Lung (tissue), 12 donors: ENCODE results near the gene FGA. TPM values are rescaled to one million over a fixed set of nuclear protein-coding genes. Genes with fewer than 3 reads are reported as not detected.

Experiments used
- ATAC-seq: fragments of 200-7000 bp; cut with Tn5 transposase; one replicate; pipeline ENCODE4 v1.9.1; 2020; ENCODE audit warnings: moderate number of reproducible peaks; ENCODE audit not compliant: insufficient read depth, low FRiP score
- DNase-seq, 3 donors: peaks; one replicate each; pipeline ENCODE4 v3.0.0-alpha.2; 2013 to 2017
- H3K27ac ChIP-seq, 2 donors: one replicate each; pipeline ENCODE4 v1.5.1; 2013; ENCODE audit warnings: mild to moderate bottlenecking in 2 of 2, moderate library complexity in 2 of 2, control low read depth in 1 of 2, inconsistent platforms in 1 of 2, low read depth in 1 of 2, low read length in 1 of 2
- H3K27me3 ChIP-seq, 3 donors: one replicate each; pipeline ENCODE4 v1.5.1; 2013; ENCODE audit warnings: low read length in 2 of 3; ENCODE audit not compliant: control insufficient read depth in 3 of 3, insufficient read depth in 3 of 3
- H3K36me3 ChIP-seq, 4 donors: one replicate each; pipeline ENCODE4 v1.5.1; 2013; ENCODE audit warnings: low read length in 4 of 4, mild to moderate bottlenecking in 1 of 4, moderate library complexity in 1 of 4; ENCODE audit not compliant: control insufficient read depth in 4 of 4, insufficient read depth in 4 of 4
- H3K4me1 ChIP-seq, 5 donors: one replicate each; pipeline ENCODE4 v1.5.1; 2013; ENCODE audit warnings: low read length in 5 of 5, mild to moderate bottlenecking in 2 of 5, moderate library complexity in 1 of 5; ENCODE audit not compliant: control insufficient read depth in 5 of 5, insufficient read depth in 5 of 5
- H3K4me3 ChIP-seq: one replicate; pipeline ENCODE4 v1.5.1; 2013; ENCODE audit warnings: mild to moderate bottlenecking, control low read depth, moderate library complexity
- H3K9ac ChIP-seq, 2 donors: one replicate each; pipeline ENCODE4 v1.5.1; 2013; ENCODE audit warnings: low read length in 2 of 2, control low read depth in 1 of 2; ENCODE audit not compliant: insufficient read depth in 1 of 2
- H3K9me3 ChIP-seq, 4 donors: one replicate each; pipeline ENCODE4 v1.5.1; 2013; ENCODE audit warnings: low read length in 3 of 4, mild to moderate bottlenecking in 1 of 4, moderate library complexity in 1 of 4; ENCODE audit not compliant: control insufficient read depth in 4 of 4, insufficient read depth in 3 of 4
- CTCF ChIP-seq: IDR thresholded peaks from 2 replicates; pipeline ENCODE4 v1.5.1; 2012; ENCODE audit warnings: mild to moderate bottlenecking; ENCODE audit errors: control extremely low read depth, extremely low read depth
- WGBS, 2 donors: extraction: QIAGEN DNeasy Blood & Tissue Kit; methylation state at CpG; one replicate each; pipeline ENCODE4 v1.1.7; 2013; 5-methylcytosine and 5-hydroxymethylcytosine counted together
- polyA plus RNA-seq, 2 donors: library from polyadenylated mRNA; stranded (reverse); fragments of 200-250 nt; gene quantifications; one replicate each; pipeline ENCODE4 v1.2.1, GENCODE V29; 2013
- total RNA-seq, 2 donors: library from RNA; depleted of rRNA in 1 of 2; stranded (reverse); fragments of >200 nt in 1 of 2; gene quantifications; one replicate each; pipeline ENCODE4 v1.2.1, GENCODE V29; 2014 to 2021
- donor health status: control.
- donor health status: control.
- donor health status: Bipolar disorder and iron deficiency.
- donor health status: healthy.
- donor health status: DM: yes; HTN: yes; CAD: no.

FGA gene
- total and polyA plus RNA-seq, 4 donors: 1.4 to 56.1 (median 15.2) TPM

- H3K4me1 ChIP-seq: peaks cover 0 to 4% (median 0%) of the 10 kb centered on the region in 5 donors
- no peak overlapping the region for H3K9ac ChIP-seq
- no peak overlapping the region for H3K27ac ChIP-seq
- no peak for TF ChIP-seq CTCF
- no peaks in the 10 kb centered on the region for H3K36me3 ChIP-seq
- ATAC-seq (no peak), DNase-seq (no peak)
- H3K4me3 ChIP-seq: no peak overlapping the region
- peaks cover 0 to 50% (median 8%) of the 10 kb centered on the region in 3 donors for H3K27me3 ChIP-seq
- no peaks in the 10 kb centered on the region for H3K9me3 ChIP-seq
Measured at GRCh38 chr4:154630324-154630723, 39.8 kb upstream of the FGA start.

- H3K36me3 ChIP-seq: no peaks in the 10 kb centered on the region
- peaks cover 0 to 4% (median 0%) of the 10 kb centered on the region in 5 donors for H3K4me1 ChIP-seq
- 4 to 5% methylated on average over 33 to 48 of the region's 48 CpGs for WGBS, 2 donors
- no peak overlapping the region for H3K4me3 ChIP-seq
- H3K27ac ChIP-seq: no peak overlapping the region
- H3K9ac ChIP-seq: no peak overlapping the region
- ATAC-seq (peak; percentile 91), DNase-seq (peak; percentile 62 to 71 (median 70))
- no peaks in the 10 kb centered on the region for H3K9me3 ChIP-seq
- TF ChIP-seq CTCF: no peak
- H3K27me3 ChIP-seq: peaks cover 0 to 49% (median 8%) of the 10 kb centered on the region in 3 donors
Measured at GRCh38 chr4:154626793-154627484, 36.4 kb upstream of the FGA start.

GRCh38 chr4:154625971-154626370, 35.4 kb upstream of the FGA start:
- WGBS, 2 donors: 88 to 89% methylated on average over 3 of the region's 3 CpGs
- no peak for ATAC-seq
- H3K4me3 ChIP-seq: no peak overlapping the region
- H3K9ac ChIP-seq: no peak overlapping the region
- no peak for DNase-seq
- peaks cover 0 to 4% (median 0%) of the 10 kb centered on the region in 5 donors for H3K4me1 ChIP-seq
- TF ChIP-seq CTCF: no peak
- no peak overlapping the region for H3K27ac ChIP-seq
- no peaks in the 10 kb centered on the region for H3K36me3 ChIP-seq
- peaks cover 0 to 44% (median 8%) of the 10 kb centered on the region in 3 donors for H3K27me3 ChIP-seq
- H3K9me3 ChIP-seq: no peaks in the 10 kb centered on the region
